A204.1 (cell line): Measurements from ENCODE around the gene NOCT.
"Not testable (repeated sequence)": the region's sequence is repeated elsewhere in the genome, so short reads cannot be mapped to it uniquely, and the experiment has no call there.

ENCODE experiments used
- FAIRE-seq: peaks from 2 replicates; lab custom pipeline; 2012; peaks lifted over from hg19 to GRCh38; lab: Jason Lieb, UNC

NOCT gene

GRCh38 chr4:139009702-139010101, 5.9 kb upstream of the NOCT start:
- FAIRE-seq: no peak

DNA sequence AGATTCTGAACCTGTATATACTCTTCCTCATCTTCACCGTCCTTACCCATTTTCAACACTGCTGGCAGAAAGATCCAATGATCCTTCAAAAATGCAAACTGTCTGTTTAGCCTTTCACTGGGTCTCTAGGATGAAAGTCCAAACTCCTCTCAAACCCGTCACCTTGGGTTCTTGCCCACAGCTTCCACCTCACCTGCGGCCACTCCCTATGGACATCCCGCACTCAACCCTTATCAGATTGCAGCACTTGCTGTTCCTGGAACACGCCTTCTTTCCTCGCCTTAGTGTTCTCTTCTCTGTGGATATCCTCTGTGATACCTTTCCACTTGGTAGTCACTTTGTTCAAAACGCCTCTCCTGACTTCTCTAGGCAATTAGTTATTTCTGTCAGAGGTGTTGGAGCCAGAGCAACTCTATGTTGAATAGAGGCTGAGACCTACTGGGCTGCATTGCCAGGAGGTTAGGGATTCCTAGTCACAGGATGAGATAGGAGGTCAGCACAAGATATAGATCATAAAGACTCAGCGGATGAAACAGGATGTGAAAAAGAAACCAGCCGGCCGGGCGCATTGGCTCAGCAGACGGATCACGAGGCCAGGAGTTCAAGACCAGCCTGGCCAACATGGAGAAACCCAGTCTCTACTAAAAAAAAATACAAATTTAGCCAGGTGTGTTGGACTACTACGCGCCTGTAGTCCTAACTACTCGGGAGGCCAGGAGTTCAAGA, 4.2 kb upstream of the NOCT start:
- FAIRE-seq: no peak

DNA sequence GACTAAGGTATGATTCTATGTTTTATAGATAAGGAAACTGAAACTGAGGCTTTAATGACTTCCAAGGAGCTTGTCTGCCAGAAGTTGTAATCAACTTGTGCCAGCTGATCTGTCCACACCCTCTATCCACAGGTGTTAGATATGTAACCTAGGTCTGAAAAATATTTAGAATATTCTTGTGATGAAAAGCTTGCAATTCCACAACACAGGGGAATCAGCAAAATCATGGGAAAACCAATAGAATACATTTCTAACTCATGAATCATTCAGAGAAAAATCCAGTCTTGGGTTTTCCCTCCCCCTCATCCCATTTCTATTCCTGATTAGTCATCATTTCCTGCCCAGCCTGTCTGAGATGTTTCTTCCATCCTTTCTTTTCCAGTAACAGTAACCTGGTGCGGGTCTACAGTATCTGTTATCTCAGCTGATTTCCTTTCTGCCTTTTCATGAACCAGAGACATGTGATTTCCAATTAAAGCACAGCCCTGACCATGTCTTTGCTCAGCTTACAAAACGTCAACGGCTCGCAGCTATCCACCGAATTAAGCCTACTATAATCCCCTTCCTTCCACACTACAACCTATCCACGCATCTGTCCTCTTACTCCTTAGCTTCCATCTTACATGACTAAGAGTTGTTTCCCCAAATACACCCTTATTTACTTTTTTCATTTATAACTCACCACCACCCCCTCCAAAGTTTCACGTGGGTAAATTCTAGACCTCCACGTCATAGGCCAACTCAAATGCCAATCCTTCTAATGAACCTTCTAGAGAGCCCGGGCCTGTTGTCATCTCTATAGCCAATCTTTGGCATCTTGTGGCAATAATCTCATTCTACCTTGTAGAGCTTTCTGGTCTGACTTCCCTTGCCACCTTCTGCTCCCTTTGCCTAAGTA, 961 bp upstream of the NOCT start:
- no peak for FAIRE-seq

- FAIRE-seq: no peak
Measured at GRCh38 chr4:139015948-139016471, 429 bp downstream of the NOCT start.

DNA sequence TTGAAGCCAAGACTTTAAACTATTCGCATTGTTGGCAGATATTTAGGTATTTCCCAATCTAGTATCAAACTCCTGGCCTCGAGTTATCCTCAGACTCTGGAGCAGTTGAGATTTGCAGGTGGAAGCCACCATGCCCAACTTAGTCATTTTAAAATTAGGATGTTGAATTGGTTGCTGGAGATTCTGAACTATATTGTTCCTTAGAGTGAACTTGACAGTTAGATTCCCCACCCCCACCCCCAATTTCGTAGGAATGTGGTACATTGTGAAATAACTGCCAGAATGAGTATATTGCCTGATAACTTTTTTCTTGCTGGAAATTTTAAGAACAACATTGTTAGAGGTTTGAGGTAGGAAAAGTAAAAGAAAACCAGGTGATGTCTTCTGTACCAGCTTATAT, 2.3 kb downstream of the NOCT start:
- no peak for FAIRE-seq

DNA sequence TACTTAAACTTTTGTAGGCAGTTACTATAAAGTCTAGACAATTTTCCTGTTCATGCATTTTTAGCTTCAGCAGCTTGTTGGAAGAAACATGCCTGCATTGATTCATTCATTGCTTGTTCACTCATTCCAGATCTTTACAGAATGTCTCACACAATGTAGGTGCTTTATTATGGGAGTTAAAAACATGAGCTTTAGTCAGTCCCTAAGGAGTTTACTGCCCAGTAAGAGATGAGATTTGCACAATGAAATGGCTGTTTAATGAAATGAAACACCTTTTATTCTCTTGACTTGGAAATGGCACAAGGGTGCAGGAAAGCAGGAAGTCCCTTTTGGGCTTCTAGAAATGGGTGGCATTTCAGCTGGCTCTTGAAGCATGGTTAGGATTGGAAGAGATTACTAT, 2.9 kb downstream of the NOCT start:
- FAIRE-seq: no peak

- FAIRE-seq: no peak
Measured at GRCh38 chr4:139018971-139019758, 3.6 kb downstream of the NOCT start.

GRCh38 chr4:139020384-139020783, 4.8 kb downstream of the NOCT start:
- no peak for FAIRE-seq

DNA sequence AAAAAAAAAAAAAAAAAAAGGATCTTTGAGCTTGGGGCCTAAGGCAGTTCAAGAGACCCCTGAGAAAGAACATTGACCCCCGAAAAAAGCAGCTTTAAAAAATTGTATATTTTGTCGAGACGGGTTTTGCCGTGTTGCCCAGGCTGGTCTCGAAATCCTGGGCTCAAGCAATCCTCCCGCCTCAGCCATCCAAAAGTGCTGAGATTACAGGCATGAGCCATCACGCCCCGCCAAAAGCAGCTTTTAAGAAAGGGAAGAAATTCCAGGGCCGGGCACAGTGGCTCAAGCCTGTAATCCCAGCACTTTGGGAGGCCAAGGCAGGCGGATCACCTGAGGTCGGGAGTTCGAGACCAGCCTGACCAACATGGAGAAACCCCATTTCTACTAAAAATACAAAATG, 5.5 kb downstream of the NOCT start:
- not testable (repeated sequence) for FAIRE-seq

DNA sequence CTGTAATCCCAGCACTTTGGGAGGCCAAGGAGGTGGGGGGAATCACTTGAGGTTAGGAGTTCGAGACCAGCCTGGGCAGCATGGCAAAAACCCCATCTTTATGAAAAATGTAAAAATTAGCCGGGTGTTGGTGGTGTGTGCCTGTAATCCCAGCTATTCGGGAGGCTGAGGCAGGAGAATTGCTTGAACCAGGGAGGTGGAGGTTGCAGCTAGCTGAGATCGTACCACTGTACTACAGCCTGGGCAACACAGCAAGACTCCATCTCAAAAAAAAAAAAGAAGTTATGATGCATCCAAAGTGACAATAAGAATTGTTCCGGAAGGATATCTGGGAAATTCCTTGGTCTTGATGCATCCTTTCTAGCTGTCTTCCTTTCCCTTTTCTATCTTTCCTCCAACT, 7.3 kb downstream of the NOCT start:
- no peak for FAIRE-seq

DNA sequence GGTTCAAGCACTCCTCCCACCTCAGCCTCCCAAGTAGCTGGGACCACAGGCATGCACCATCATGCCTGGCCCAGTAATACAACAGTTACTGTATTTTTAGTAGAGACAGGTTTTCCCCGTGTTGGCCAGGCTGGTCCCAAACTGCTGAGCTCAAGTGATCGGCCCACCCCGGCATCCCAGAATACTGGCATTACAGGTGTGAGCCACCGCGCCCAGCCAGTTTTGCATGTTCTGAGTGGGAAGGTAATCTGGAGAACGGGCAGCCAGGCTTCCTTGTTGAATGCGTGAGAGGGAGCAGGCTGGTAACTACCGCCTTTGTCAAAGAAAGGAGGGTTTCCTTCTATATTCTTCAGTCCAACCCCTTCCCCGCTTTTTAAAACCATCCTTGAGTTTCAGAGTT, 9.1 kb downstream of the NOCT start:
- FAIRE-seq: no peak

DNA sequence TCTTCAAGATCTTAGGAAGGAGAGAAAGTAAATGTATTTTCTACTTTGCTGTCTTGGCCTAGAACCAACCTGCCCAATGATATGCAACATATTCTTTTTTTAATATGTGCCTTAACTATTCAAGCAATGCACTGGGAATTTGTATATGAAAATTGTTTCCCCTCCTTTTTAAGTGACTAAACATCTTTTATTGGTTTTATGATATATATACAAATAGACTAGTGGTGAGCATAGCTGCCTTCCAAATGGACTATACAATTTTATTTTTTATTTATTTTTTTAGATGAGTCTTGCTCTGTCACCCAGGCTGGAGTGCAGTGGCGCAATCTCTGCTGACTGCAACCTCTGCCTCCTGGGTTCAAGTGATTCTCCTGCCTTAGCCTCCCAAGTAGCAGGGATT, 10.3 kb downstream of the NOCT start:
- FAIRE-seq: no peak

DNA sequence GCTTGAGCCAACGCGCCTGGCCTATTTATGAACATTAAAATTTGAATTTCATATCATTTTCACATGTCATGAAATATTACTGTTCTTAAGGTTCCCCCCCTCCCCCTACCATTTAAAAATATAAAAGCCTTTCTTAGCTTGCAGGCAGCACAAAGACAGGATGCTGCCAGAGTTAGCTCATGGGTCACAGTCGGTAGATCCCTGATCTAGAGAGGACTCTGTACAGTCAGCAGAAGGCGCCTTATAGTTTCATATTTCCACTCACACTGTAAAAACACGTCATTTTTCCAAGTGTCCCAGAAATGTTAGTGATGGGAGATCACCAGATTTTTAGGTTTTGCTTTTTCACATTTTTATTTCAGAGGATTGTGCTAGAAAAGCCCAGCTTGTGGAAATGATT, 12.2 kb downstream of the NOCT start:
- FAIRE-seq: no peak

DNA sequence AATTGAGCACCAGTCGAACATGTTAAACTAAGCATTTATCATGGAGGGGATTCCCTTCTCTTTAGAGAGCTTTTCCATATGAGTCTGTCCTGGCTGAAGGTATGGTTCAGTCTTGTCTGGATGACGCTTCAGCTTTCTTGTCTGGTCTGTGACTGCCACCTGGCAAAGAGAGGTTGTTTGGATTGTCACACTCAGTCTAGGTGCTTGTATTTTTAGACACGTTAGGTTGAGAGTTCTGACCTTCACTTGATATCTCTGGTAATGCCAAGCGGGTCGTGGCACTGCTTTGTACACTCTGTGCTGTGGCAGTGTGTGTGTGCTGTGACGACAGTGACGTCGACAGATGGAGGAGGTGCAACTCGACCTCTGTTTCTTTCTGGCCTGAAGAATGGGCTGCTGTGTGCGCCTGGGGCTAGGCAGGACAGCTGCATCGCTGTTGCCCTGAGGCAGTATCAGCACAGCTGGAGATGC, 12.6 kb downstream of the NOCT start:
- no peak for FAIRE-seq

DNA sequence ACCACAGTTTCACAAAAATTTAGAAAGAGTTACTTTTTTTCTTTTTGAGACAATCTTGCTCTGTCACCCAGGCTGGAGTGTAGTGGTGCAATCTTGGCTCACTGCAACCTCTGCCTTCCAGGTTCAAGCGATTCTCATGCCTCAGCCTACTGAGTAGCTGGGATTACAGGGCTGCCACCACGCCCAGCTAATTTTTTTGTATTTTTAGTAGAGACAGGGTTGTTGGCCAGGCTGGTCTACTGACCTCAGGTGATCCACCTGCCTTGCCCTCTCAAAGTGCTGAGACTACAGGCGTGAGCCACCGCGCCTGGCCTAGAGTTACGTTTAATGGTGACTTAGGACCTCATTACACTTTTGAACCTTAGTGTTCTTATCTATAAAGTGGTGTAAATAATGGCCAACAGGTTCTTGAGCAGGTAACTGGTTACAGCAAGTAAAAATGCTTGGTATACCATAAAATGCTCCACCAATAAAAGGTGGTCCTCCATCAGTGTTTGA, 14.3 kb downstream of the NOCT start:
- not testable (repeated sequence) for FAIRE-seq

GRCh38 chr4:139030614-139031235, 15.1 kb downstream of the NOCT start:
- peak; percentile 78 for FAIRE-seq

DNA sequence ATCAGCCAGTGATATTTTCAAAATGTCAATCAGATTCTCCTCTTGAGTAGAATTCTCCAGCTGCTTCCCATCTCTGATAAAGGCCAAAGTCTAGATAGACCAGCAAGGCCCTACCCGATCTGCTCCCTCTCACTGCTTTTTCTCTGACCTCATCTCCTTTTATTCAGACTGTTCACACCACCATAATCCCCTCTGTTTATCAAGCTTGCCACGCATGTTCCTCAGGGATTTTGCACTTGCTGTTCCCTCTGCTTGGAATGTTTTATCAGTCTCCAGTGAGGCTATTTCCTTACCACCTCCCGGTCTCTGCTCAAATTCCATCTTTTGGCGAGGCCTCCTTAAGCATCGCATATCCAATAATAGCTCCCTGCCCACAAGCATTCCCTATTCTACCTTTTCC, 20.1 kb downstream of the NOCT start:
- FAIRE-seq: no peak

DNA sequence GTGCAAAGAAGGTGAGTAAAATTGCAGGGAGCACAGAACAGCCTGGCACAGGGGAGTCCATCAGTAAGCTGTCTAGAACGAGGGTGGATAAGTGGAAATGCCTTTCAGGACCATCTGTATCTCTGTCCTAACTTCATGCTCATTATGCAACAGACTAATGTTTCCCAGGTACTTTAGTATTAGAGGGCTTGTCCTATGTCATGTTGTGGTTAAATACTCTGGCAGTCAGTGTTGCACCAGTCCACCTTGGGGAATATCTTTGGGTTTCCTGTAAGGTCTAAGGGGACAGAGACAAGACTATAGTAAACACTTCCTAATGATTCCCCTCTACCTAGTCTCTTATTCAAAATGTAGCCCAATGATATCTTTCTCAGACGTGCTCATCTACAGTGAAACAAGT, 21.3 kb downstream of the NOCT start:
- FAIRE-seq: no peak

GRCh38 chr4:139038874-139039443, 23.4 kb downstream of the NOCT start:
- FAIRE-seq: no peak

DNA sequence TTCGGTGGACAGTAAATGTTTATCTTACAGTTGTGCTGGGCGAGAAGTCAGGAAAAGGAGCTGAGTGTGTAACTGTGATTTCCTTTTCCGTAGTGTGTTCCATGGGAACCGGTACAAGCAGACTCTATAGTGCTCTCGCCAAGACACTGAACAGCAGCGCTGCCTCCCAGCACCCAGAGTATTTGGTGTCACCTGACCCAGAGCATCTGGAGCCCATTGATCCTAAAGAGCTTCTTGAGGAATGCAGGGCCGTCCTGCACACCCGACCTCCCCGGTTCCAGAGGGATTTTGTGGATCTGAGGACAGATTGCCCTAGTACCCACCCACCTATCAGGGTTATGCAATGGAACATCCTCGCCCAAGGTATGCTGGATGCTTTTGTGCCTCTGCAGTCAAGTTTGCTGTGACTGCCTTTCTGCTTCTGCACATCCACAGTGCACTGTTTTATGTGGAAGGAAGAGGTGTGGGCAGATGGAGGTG, 27.4 kb downstream of the NOCT start:
- FAIRE-seq: no peak

GRCh38 chr4:139044291-139044690, 28.7 kb downstream of the NOCT start:
- no peak for FAIRE-seq
